Fibroblast of peridontal ligament (primary cell): ENCODE data around the gene RAB39B.
A peak's percentile ranks its signal among the peaks of the same experiment; 100 is the strongest.
"Not testable (repeated sequence)": the region's sequence is repeated elsewhere in the genome, so short reads cannot be mapped to it uniquely, and the experiment has no call there.

Experiments
- DNase-seq: peaks from one replicate; pipeline ENCODE4 v3.0.0-alpha.2; 2010; ENCODE audit errors: extremely low read depth

The RAB39B gene, protein sequence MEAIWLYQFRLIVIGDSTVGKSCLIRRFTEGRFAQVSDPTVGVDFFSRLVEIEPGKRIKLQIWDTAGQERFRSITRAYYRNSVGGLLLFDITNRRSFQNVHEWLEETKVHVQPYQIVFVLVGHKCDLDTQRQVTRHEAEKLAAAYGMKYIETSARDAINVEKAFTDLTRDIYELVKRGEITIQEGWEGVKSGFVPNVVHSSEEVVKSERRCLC

DNA sequence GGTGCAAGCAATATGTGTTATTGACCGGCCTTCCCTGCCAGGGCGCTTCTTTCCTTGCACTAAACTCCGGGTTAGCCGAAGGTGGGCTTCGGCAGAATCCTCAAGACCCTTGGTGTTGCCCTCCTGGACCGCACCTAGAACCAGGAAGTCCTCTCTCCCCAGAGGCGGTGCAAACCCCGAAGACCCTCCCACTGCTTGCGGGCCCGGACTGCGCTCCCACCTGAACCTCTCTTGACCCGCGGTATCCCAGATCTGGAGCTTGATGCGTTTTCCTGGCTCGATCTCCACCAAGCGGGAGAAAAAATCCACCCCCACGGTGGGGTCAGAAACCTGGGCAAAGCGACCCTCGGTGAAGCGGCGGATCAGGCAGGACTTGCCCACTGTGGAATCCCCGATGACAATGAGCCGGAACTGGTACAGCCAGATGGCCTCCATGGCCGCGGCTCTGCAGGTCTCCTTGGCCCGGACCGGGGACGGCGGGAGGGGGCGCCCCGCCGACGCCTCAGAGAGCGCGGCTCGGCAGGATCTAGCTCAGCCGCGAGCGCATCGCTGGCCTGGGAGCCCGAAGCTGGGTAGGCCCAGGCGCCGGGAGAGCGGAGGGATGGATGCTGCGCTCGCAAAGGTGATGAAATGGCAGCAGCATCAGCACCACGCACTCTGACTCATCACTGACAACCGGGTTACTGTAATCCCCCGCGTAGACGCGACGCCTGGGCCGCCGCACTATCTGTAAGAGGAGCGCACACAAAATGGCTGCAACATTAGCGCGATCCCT lies at the start of gene RAB39B:
Gene RAB39B, minus strand, starts transcription at position 638 of the 775 bp plus-strand sequence. Its CDS starts 203 bp downstream, at position 435.
- peak; percentile 48 for DNase-seq

DNA sequence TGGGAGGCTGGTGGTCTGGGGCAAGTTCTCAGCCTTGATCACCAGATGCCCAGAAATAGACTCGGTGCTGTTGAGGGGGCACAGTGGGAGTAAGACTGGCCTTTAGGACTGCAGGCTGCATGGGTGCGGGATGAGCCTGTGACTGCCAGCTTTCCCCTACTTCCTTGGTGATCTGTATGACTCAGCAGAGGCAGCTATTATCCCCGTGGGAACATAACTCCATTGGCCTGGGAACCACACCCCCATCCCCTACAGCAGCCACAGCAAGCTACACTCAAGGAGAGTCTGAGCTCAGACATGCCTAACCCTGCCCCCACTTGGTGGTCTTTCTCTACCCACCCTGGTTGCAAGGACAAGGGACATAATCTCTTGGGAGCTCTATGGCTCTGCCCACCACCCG lies 49.5 kb upstream of the RAB39B start:
- no peak for DNase-seq

DNA sequence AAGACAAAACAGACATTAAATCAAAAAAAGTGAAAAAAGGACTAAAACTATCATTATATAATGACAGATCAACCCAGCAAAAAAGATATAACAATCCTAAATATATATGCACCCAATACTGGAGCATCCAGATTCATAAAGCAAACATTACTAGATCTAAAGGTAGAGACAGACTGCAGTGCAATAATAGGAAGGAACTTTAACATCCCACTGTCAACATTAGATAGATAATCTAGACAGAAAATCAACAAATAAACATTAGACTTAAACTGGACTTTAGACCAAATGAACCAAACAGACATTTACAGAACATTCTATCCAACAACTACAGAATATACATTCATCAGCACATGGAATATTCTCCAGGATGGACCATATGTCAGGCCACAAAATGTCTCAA lies 29.5 kb upstream of the RAB39B start:
- DNase-seq = no peak

DNA sequence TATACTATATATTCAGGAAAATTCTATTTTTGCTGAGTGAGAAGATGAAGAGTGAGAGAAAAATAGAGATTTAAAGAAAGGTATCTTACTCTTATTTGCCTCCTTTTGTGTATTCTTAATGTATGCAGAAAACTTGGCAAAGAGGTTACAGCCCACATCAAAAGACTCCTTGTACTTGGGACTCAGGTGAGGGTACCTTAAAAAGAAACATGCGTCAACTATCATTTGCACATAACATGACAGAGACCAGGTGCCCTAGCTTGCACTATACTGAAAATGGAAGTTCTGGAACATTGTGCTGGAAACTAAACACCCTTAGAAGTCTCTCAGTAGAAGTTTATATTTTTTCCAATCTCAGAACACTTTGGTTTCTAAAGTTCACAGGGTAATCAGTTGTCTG lies 15.6 kb upstream of the RAB39B start:
- DNase-seq = no peak

DNA sequence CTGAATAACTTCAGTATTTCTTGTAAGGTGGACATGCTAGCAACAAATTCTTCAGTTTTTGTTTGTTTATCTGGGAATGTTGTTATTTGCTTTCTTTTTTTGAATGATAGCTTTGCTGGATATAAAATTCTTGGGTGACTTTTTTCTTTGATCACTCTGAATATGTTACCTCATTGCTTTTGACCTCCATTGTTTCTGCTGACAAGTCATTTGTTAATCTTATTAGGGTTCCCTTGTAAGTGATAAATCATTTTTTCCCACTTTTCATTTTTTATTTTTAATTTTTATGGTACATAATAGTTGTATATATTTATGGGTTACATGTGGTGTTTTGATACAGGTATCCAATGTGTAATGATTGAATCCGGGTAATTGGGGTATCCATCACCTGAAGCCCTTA lies 6.7 kb upstream of the RAB39B start:
- DNase-seq = no peak

DNA sequence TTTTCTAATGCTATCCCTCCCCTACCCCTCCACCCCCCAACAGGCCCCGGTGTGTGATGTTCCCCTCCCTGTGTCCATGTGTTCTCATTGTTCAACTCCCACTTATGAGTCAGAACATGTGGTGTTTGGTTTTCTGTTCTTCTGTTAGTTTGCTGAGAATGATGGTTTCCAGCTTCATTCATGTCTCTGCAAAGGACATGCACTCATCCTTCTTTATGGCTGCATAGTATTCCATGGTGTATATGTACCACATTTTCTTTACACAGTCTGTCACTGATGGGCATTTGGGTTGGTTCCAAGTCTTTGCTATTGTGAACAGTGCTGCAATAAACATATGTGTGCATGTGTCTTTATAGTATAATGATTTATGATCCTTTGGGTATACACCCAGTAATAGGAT lies 3.7 kb upstream of the RAB39B start:
- not testable (repeated sequence) for DNase-seq

DNA sequence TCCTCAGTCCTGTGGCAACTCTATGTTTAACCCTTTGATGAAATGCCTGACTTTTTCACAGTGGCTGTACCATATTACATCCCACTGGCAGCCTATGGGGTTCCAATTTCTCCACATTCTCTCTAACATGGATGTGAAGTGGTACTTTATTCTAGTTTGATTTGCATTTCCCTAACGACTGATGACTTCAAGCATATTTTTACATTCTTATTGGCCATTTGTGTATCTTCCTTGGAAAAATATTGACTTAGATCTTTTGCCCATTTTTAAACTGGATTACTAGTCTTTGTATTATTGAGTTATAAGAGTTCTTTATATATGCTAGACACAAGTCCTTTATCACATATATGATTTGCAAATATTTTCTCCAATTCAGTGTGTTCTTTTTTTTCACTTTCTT lies 2.1 kb upstream of the RAB39B start:
- DNase-seq = no peak

DNA sequence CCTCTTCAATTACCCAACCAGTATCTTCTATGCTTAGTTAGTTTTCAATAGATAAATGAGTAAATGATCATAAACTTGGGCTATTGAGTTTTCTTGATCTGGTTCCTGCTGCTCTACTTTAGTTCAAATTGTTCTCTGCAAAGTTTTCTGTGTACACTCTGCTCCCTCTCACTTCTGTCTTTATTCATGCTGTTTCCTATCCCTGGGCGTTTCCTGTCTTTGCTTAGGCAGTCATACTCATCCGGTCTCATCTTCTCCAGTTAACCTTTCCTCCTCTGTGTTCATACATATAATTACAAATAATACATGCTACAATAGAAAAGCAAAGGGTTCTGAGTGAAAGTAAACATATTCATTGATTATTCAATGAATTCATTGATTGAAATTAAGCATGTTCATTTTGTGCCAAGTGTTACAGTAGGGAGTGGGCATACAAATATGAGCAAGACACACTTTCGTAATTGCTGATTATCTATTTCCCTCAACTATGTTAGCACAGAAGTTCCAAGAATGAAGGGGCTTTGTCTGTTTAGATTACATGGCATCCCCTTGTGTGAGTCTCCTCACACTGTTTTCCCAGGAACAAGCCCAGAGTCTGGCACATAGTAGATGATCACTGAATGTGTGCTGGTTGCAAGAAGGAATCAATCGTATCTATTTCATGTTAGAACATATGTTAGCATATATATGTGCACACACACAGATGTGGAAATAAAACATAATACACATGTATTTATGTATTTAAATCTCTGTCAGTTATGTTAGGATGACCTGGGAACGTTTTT lies 1.1 kb downstream of the RAB39B start:
- DNase-seq = no peak

DNA sequence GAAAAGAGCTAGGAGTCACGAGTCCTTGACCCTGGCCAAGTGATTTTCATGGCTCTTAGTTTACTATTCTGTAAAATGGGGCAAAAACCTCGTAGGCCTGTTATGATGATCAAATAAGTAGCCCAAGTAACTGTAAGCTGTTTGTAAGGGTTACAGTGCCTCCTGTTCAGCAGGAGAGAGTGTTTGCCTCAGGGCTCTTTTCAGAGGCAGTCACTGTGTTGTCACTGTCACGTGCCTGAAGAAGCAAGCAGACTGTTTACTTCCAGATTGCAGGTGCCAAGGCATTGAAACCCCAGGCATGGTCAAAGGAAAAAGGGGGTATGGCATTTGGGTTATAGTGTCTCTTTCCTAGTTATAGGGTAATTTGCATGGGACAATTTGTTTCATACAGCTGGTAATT lies 4.5 kb downstream of the RAB39B start:
- DNase-seq = no peak

DNA sequence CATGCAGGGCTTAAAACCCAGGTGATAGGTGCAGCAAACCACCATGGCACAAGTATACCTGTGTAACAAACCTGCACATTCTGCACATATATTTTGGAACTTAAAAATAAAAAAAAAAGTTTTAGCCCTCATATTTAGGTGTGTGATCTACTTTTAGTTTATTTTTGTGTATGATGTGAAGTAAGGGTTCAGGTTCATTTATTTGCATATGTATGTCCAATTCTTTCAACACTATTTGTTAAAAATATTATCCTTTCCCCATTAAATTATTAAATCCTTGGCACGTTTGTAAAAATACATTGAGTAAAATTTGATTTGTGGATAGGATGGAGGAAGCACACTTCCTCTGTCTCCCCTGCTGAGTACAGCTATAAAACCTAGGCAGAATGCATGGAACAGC lies 12.9 kb downstream of the RAB39B start:
- no peak for DNase-seq

DNA sequence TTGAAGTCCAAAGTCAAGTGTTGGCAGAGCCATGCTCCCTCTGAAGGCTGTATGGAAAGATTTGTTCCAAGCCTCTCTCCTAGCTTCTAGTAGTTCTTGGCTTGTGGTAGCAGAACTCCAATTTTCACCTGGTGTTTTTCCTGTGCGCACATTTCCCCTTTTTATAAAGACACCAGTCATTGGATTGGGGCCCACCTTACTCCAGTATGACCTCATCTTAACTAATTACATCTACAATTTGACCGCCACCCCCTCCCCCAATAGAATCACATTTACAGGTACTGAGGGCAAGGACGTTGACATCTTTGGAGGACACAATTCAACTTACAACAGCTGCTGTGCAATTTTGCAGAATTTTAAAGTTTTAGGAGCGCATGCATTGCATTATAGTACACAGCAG lies 16.8 kb downstream of the RAB39B start:
- no peak for DNase-seq

DNA sequence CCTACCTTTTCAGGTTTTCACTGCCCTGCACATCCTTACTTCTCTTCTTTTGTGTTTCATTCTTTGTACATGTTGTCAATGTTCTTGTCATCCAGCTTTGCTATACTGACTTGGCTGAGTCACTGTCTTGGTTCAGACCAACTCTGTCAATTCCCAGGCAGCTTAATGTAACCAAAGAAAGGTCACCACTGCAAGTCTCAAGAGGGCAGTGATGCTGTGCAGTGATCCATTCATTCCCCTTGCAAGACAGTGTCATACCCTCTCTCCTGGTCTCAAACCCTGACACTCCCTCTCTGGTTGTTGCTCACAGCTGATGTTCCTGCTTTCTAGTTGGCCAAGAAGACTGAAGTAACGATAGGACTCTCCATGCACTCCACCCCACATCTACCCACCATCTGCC lies 17.5 kb downstream of the RAB39B start:
- no peak for DNase-seq

DNA sequence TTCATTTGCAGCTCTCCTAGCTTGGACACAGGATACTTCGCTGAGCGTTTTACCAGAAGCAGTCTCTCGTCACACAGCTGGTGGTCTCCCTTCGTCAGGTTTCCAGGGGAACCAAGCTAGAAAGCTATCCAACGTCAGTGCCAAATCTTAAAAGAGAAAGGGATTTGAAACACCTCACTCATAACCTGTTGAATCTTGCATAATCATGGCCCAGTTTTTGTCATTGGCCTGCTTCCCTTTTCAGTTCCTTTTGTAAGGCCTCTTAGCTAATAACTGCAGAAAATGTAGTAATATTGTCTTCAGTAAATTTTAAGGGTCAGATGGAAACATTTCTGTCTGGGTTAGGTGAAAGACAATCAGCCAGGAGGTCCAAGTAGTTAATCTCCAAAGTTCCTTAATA lies 22.0 kb downstream of the RAB39B start:
- DNase-seq = no peak

DNA sequence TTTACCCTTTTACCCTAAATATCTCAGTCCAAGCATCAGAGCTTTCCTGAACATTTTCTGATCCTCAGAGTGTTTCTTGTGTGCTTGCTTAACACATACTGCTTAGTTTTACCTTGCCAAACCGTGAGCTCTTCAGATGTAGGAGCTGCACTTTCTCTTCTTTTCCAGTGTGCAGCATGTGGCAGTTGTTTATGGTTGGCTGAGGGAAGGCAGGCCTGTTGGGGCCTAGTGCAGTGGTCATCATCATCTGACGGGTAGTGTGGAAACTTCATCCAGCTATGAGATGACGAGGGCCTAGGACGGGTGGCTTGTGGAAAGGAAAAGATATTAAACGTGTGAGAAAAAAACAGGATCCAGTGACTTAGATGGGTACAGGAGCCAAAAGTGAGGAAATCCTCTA lies 26.6 kb downstream of the RAB39B start:
- no peak for DNase-seq

DNA sequence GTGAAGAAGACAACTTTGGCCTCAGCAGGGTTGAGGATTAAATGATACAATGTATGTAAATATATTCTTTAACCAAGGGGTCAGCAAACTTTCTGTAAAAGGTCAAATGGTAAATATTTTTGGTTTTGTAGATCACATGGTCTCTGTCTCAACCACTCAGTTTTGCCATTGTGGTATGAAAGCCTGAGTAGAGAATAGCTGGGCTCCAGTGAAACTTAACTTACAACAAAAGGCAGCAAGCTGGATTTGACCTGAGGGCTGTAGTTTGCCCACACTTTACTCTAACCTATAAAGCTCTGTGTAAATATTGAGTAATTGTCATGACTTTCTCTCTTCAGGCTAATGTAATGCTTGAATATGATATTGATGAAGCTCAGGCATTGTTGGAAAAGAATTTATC lies 28.4 kb downstream of the RAB39B start:
- no peak for DNase-seq

DNA sequence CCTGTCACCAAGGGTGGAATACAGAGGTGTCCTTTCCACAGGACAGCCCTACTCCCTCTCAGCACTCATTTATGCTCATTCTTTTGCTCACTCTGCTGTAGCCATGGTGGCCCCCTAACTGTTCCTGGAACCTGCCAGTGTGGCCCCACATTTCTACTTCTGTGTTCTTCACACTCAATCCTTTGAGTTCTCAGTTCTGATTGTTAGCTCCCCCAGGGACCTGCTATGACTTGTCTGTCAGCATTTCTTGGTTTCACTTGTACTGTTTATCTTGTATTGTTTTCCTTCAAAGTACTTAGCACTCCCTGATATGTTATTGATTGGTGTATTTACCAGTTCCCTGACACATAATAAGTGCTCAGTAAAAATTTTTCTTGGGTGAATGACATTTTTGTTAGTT lies 33.1 kb downstream of the RAB39B start:
- no peak for DNase-seq

DNA sequence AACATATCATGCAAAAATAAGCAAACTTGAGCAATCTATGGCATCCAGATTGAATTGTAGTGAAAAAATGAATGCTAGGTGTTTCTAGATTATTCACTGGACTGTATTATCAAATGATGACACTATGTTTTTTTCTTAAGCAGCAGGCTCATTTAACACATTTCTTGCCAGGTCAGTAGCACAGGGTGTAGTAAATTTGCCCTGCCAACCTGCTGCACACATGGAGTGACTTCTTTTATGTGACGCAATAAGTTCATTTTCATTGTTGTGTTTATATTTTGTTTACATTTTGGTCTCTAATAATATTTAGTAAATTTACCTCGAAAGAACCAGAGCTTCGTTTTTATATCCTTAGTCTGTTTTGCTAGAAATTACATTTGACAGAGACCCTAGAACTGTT lies 38.5 kb downstream of the RAB39B start:
- DNase-seq = no peak

DNA sequence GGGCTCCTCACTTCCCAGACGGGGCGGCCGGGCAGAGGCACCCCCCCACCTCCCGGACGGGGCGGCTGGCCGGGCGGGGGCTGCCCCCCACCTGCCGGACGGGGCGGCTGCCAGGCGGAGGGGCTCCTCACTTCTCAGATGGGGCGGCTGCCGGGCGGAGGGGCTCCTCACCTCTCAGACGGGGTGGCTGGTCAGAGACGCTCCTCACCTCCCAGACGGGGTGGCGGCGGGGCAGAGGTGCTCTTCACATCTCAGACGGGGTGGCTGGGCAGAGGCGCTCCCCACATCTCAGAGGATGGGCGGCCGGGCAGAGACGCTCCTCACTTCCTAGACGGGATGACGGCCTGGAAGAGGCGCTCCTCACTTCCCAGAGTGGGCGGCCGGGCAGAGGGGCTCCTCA lies 40.5 kb downstream of the RAB39B start:
- not testable (repeated sequence) for DNase-seq

DNA sequence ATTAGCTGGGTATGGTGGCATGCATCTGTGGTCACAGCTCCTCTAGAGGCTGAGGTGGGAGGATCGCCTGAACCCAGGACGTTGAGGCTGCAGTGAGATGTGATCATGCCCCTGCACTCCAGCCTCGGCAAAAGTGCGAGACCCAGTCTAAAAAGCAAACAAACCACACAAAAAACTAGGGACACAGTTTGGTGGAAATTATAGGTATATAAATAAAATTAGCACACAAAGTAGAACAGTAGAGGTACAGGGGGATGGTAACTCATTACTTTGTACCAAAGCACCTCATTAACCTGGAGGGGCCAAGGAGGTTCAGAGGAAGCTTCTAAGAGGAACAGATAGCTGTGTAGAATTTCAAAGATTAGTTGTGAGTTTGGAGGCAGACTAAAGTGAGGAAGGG lies 42.9 kb downstream of the RAB39B start:
- DNase-seq = no peak

DNA sequence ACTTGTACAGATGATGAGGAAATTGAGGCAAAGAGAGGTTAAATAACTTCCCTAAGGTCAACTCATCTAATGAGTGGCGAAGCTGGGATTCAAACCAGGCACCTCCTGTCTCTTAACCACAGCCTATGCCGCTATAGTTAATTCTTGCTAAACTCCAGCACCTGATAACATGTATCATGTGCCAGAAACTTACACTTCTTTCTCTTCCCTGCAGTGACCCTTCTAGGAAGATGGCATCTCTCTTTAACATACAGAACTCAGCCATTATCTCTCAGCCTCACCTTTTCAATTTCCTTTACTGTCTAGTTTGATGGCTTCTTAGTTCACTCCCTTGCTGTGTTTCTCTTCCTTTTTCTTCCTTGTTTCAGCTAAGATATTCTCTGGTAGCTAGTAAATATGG lies 45.5 kb downstream of the RAB39B start:
- no peak for DNase-seq

DNA sequence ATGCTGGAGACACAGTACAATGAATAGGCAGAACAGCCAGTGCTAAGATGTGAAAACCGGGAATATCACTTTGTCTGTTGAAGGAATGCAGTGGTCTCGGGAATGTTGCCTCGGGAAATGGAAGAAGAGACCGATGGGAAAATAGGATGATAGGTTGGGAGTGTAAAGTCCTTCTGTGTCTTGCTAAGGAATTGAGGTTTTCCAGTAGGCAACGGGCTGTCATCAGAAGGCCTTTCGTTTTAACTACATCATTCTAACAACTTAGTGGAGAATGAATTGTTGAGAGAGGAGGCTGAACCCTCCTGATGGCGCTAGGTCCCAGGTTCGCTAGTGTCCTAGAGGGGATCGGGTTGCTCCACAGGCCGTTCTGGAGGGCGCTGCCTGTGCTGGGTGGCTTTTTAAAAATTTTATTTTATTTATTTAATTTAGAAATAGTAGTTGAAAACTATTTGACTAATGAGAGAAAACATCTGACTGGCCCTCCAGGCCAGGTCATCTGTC lies 47.3 kb downstream of the RAB39B start:
- no peak for DNase-seq

DNA sequence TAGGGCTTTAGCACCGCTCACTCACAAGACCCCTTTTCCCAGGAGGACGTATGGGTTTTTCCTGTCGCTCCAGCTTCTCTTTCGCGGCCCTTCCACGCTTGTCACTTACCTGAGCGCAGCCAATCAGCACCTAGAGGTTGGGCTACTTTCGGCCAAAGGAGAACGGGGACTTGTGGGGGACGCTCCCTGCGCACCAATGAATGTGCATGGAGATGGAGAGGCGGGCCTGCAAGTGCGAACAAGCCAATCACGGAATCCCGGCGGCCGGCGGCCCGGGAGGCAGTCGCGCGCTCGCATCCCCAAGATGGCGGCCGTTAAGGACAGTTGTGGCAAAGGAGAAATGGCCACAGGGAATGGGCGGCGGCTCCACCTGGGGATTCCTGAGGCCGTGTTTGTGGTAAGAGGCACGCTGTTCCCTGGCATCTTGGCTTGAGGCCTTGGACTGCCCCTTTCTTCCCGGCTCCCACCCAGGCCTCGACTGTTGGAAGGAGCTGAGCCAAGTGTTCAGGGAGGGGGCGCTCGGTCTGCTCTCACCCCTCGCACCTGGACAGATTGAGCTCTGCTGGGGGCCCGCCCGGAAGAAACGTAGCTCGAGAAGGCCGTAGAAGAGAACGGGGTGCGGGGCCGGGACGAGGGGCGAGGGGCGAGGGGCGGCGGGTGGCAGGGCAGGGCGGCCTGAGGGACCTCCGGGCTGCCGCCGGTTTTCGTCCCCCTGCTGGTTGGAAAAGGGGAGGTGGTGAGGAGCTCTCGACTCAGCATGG lies 47.9 kb downstream of the RAB39B start, which contains the start of gene VBP1:
Gene VBP1, plus strand, starts transcription at position 282 of the 761 bp plus-strand sequence. Its CDS starts 23 bp downstream, at position 305.
- peak; percentile 94 for DNase-seq
